CD4-positive, CD25-positive, alpha-beta regulatory T cell (primary cell): Measurements from ENCODE around the gene CBX6. TPM values are rescaled to one million over a fixed set of nuclear protein-coding genes. Genes with fewer than 3 reads are reported as not detected.
A peak's percentile ranks its signal among the peaks of the same experiment; 100 is the strongest.

Source experiments
- ATAC-seq, 2 donors: fragments of 150-1000 bp; cut with Tn5 transposase; one replicate each; pipeline ENCODE4 v1.10.0; 2021; ENCODE audit warnings: low read depth in 2 of 2, moderate number of reproducible peaks in 2 of 2, moderate library complexity in 1 of 2
- DNase-seq, 3 donors: peaks; one replicate each; pipeline versions ENCODE4 v3.0.0 to v3.0.0-alpha.2; 2012 to 2022; ENCODE audit warnings: mixed read lengths in 1 of 3
- H3K27ac ChIP-seq: one replicate; pipeline ENCODE4 v1.7.0; 2013; ENCODE audit warnings: mild to moderate bottlenecking, low read length; ENCODE audit not compliant: insufficient read depth, poor library complexity, severe bottlenecking
- H3K27me3 ChIP-seq: one replicate; pipeline ENCODE4 v1.7.0; 2013; ENCODE audit warnings: low read length; ENCODE audit not compliant: control insufficient read depth, insufficient read depth
- H3K36me3 ChIP-seq: one replicate; pipeline ENCODE4 v1.7.0; 2013; ENCODE audit warnings: mild to moderate bottlenecking, low read length, moderate library complexity; ENCODE audit not compliant: control insufficient read depth, insufficient read depth
- H3K4me1 ChIP-seq: 2 replicates; pipeline ENCODE4 v1.7.0; 2013; ENCODE audit warnings: mild to moderate bottlenecking, low read length; ENCODE audit not compliant: insufficient read depth, control insufficient read depth, poor library complexity, severe bottlenecking
- H3K4me3 ChIP-seq: one replicate; pipeline ENCODE4 v1.7.0; 2013; ENCODE audit warnings: low read depth, mild to moderate bottlenecking, low read length, moderate library complexity
- H3K9me3 ChIP-seq, 2 experiments: 1 replicate in 1 of 2; 2 replicates in 1 of 2; pipeline ENCODE4 v1.7.0; 2013; ENCODE audit warnings: low read length in 2 of 2, mild to moderate bottlenecking in 1 of 2, moderate library complexity in 1 of 2; ENCODE audit not compliant: control insufficient read depth in 2 of 2
- H3K27ac Mint-ChIP-seq, 3 donors: one replicate each; pipeline ENCODE4 v1.8.0; 2020 to 2022; ENCODE audit warnings: mild to moderate bottlenecking in 3 of 3, mixed read lengths in 3 of 3, moderate library complexity in 2 of 3
- H3K27me3 Mint-ChIP-seq: one replicate; pipeline ENCODE4 v1.8.0; 2022; ENCODE audit warnings: mild to moderate bottlenecking, mixed read lengths
- H3K36me3 Mint-ChIP-seq: one replicate; pipeline ENCODE4 v1.8.0; 2020; ENCODE audit warnings: mixed read lengths
- H3K4me1 Mint-ChIP-seq, 4 donors: one replicate each; pipeline ENCODE4 v1.8.0; 2020 to 2022; ENCODE audit warnings: mixed read lengths in 4 of 4, mild to moderate bottlenecking in 1 of 4
- H3K4me3 Mint-ChIP-seq, 4 donors: one replicate each; pipeline ENCODE4 v1.8.0; 2020 to 2022; ENCODE audit warnings: mild to moderate bottlenecking in 4 of 4, mixed read lengths in 4 of 4, moderate library complexity in 3 of 4
- H3K9me3 Mint-ChIP-seq, 7 donors: one replicate each; pipeline ENCODE4 v1.8.0; 2020 to 2022; ENCODE audit warnings: mixed read lengths in 7 of 7, mild to moderate bottlenecking in 3 of 7, moderate library complexity in 2 of 7
- polyA plus RNA-seq, 4 donors: library from polyadenylated mRNA; unstranded; fragments of 300-500 nt; fragmentation: Illumina TruSeq; gene quantifications; one replicate each; pipeline ENCODE4 v1.2.3, GENCODE V29; 2021
- total RNA-seq: library from RNA; stranded (reverse); gene quantifications from one replicate; pipeline ENCODE4 v1.2.3, GENCODE V29; 2022

Gene CBX6
- total and polyA plus RNA-seq, 5 donors from 2014 or later, result 4.1 to 47.2 (median 5.7) TPM

- Mint-ChIP-seq H3K27ac (no peak overlapping the region), H3K4me1 (peaks cover 0 to 18% (median 5%) of the 10 kb centered on the region in 4 donors), H3K4me3 (no peak overlapping the region), H3K9me3 (no peaks in the 10 kb centered on the region), H3K27me3 (peaks cover 5% of the 10 kb centered on the region), H3K36me3 (no peaks in the 10 kb centered on the region)
- peaks cover 3% of the 10 kb centered on the region for H3K4me1 ChIP-seq
- peaks cover 15% of the 10 kb centered on the region for H3K36me3 ChIP-seq
- H3K27ac ChIP-seq, result no peak overlapping the region
- no peaks in the 10 kb centered on the region for H3K27me3 ChIP-seq
- no peak overlapping the region for H3K4me3 ChIP-seq
- no peak for DNase-seq
- no peaks in the 10 kb centered on the region for H3K9me3 ChIP-seq
- no peak for ATAC-seq
Observed at GRCh38 chr22:38863531-38864131, 8.4 kb downstream of the CBX6 start.

- Histone ChIP-seq H3K4me1 (no peaks in the 10 kb centered on the region), H3K27ac (peak overlapping the region; percentile 1), H3K27me3 (no peaks in the 10 kb centered on the region), H3K36me3 (peaks cover 11% of the 10 kb centered on the region), H3K9me3 (no peaks in the 10 kb centered on the region), H3K4me3 (no peak overlapping the region)
- H3K9me3 Mint-ChIP-seq, result no peaks in the 10 kb centered on the region
- peaks cover 5% of the 10 kb centered on the region for H3K27me3 Mint-ChIP-seq
- H3K4me3 Mint-ChIP-seq, result no peak overlapping the region
- DNase-seq (no peak), ATAC-seq (peak in 1 of 2 donors; percentile 11)
- no peaks in the 10 kb centered on the region for H3K36me3 Mint-ChIP-seq
- peak overlapping the region in 1 of 3 donors; percentile 63 for H3K27ac Mint-ChIP-seq
- H3K4me1 Mint-ChIP-seq, result peaks cover 0 to 11% (median 0%) of the 10 kb centered on the region in 4 donors
Observed at GRCh38 chr22:38862375-38863329, 9.4 kb downstream of the CBX6 start.

GRCh38 chr22:38861927-38862326 is 10.1 kb downstream of the CBX6 start:
- Histone ChIP-seq H3K4me3 (no peak overlapping the region), H3K9me3 (no peaks in the 10 kb centered on the region), H3K27ac (no peak overlapping the region), H3K27me3 (no peaks in the 10 kb centered on the region), H3K36me3 (peaks cover 9% of the 10 kb centered on the region), H3K4me1 (no peaks in the 10 kb centered on the region)
- no peak for ATAC-seq
- Mint-ChIP-seq H3K27ac (no peak overlapping the region), H3K4me3 (no peak overlapping the region), H3K36me3 (no peaks in the 10 kb centered on the region), H3K4me1 (peaks cover 0 to 11% (median 0%) of the 10 kb centered on the region in 4 donors), H3K9me3 (no peaks in the 10 kb centered on the region), H3K27me3 (peaks cover 12% of the 10 kb centered on the region)
- DNase-seq, result no peak

DNA sequence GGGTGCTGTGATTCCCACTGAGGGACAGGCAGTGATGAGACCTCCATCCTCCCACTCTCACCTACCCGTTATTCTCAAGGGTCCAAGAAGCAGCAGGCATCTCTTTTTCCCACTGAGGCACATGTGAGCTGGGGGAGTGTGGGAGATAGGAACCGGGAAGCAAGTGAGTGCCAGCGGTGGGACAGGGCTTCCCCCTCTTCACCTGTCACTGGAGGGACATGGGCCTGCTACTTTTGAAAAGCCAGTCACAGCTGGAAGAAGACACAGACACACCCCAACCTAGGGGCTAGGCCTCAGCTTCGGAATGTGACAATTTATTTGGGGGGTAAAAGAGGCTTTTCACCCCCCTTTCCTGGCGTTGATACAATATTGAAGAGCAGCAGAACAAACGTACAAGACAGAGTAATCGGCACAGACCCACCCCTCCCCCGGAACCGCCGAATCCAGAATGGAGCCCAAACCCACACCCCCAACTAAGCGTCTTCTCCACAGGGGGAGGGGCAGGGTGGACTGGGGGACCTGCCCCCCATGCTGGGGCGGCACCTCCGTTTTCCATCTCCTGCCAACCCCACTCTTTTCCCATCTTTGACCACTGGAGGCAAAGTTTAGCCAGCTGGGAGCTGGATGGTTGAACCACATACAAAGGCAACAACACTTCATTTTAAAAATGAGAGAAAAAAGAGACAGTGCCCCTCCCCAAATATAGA is 10.7 kb downstream of the CBX6 start:
- H3K4me1 ChIP-seq, result no peaks in the 10 kb centered on the region
- Mint-ChIP-seq H3K4me3 (no peak overlapping the region), H3K4me1 (peaks cover 0 to 11% (median 0%) of the 10 kb centered on the region in 4 donors), H3K36me3 (no peaks in the 10 kb centered on the region), H3K9me3 (no peaks in the 10 kb centered on the region), H3K27ac (peak overlapping the region in 1 of 3 donors; percentile 25), H3K27me3 (peaks cover 14% of the 10 kb centered on the region)
- ATAC-seq, result no peak
- H3K4me3 ChIP-seq, result no peak overlapping the region
- H3K36me3 ChIP-seq, result peaks cover 9% of the 10 kb centered on the region
- no peak overlapping the region for H3K27ac ChIP-seq
- H3K27me3 ChIP-seq, result no peaks in the 10 kb centered on the region
- DNase-seq, result no peak
- no peaks in the 10 kb centered on the region for H3K9me3 ChIP-seq

DNA sequence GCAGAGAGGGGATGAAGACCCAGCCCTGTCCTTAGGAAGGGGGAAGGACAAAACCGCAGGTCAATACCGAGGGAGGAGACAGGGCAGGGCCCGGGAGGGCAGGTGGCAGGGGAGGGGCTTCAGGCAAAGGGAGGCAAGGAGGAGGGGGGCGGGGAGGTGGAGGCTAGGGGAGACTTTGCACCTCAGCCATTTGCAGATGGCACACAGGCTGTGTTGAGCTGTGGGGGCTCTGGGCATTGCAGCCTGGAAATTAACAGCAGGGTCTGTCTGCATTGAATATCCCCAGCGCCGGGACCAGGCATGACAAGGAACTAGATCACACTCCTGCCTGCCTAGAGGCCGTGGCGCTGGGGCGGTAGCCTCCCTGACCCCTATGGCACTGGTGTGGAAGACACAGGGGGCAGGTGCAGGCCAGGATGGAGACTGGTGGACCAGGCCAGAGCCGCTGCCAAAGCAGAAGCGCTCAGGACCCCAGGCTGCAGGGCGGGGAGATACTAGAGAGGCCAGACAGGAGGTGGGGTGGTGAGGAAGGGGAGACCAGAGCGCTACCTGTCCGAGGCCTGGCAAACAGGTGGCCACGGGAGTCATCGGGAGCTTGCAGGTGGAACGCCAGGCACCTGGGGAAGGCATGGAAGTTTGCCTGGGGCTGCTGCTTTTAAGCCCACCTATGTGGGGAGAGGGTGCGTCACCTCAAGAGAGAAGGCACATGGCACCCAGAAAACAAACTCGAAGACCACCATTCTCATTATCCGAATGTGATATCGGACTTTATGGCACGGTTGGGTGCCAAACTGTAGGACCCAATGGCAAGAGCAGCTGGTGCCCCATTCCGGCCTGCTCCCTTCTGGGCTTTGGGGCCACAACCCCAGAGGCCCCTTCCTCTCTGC is 11.5 kb downstream of the CBX6 start:
- Mint-ChIP-seq H3K4me1 (peaks cover 0 to 11% (median 0%) of the 10 kb centered on the region in 4 donors), H3K4me3 (no peak overlapping the region), H3K36me3 (no peaks in the 10 kb centered on the region), H3K27ac (no peak overlapping the region), H3K9me3 (no peaks in the 10 kb centered on the region), H3K27me3 (peaks cover 14% of the 10 kb centered on the region)
- Histone ChIP-seq H3K9me3 (no peaks in the 10 kb centered on the region), H3K36me3 (peaks cover 7% of the 10 kb centered on the region), H3K27me3 (no peaks in the 10 kb centered on the region), H3K4me1 (no peaks in the 10 kb centered on the region), H3K4me3 (no peak overlapping the region), H3K27ac (no peak overlapping the region)
- no peak for ATAC-seq
- no peak for DNase-seq

GRCh38 chr22:38859581-38860282 is 12.3 kb downstream of the CBX6 start:
- no peaks in the 10 kb centered on the region for H3K27me3 ChIP-seq
- H3K4me1 Mint-ChIP-seq, result peaks cover 0 to 11% (median 0%) of the 10 kb centered on the region in 4 donors
- H3K27ac ChIP-seq, result no peak overlapping the region
- peaks cover under 1% of the 10 kb centered on the region for H3K36me3 ChIP-seq
- no peaks in the 10 kb centered on the region for H3K9me3 Mint-ChIP-seq
- no peaks in the 10 kb centered on the region for H3K9me3 ChIP-seq
- ATAC-seq (no peak), DNase-seq (no peak)
- H3K36me3 Mint-ChIP-seq, result no peaks in the 10 kb centered on the region
- no peaks in the 10 kb centered on the region for H3K4me1 ChIP-seq
- H3K27ac Mint-ChIP-seq, result no peak overlapping the region
- no peak overlapping the region for H3K4me3 ChIP-seq
- H3K27me3 Mint-ChIP-seq, result peaks cover 14% of the 10 kb centered on the region
- H3K4me3 Mint-ChIP-seq, result no peak overlapping the region
